ENCODE measurements around the gene SARS1.

Gene SARS1

GRCh38 chr1:109241841-109242345 is 28.2 kb downstream of the SARS1 start:
- H3K4me1 ChIP-seq (ENCODE audit: insufficient read depth, low read length) = no peaks in the 10 kb centered on the region
- no peak for DNase-seq
- H4K20me1 ChIP-seq (ENCODE audit: insufficient read depth, low read length) = peaks cover 2% of the 10 kb centered on the region; the same call in 1 of the 2 replicates
- no peaks in the 10 kb centered on the region for H3K9me3 ChIP-seq (ENCODE audit: insufficient read depth, low read length, severe bottlenecking)
- no peaks in the 10 kb centered on the region for H3K27me3 ChIP-seq (ENCODE audit: insufficient read depth, low read length, poor library complexity)
- no peak for ATAC-seq (ENCODE audit: insufficient read depth, low read depth)
- H3K27ac ChIP-seq (ENCODE audit: low read length) = no peak overlapping the region
- H3K4me3 ChIP-seq (ENCODE audit: low read depth in 1 of 2, low read length in 2 of 2) = no peak overlapping the region
- no peak overlapping the region for H2AFZ ChIP-seq (ENCODE audit: low read depth, low read length)
- TF ChIP-seq EZH2 (IDR thresholded peaks at IDR 0.05; ENCODE audit: borderline replicate concordance, low read depth, low read length, severe bottlenecking) = no peak
- TF ChIP-seq, protein P1, sequence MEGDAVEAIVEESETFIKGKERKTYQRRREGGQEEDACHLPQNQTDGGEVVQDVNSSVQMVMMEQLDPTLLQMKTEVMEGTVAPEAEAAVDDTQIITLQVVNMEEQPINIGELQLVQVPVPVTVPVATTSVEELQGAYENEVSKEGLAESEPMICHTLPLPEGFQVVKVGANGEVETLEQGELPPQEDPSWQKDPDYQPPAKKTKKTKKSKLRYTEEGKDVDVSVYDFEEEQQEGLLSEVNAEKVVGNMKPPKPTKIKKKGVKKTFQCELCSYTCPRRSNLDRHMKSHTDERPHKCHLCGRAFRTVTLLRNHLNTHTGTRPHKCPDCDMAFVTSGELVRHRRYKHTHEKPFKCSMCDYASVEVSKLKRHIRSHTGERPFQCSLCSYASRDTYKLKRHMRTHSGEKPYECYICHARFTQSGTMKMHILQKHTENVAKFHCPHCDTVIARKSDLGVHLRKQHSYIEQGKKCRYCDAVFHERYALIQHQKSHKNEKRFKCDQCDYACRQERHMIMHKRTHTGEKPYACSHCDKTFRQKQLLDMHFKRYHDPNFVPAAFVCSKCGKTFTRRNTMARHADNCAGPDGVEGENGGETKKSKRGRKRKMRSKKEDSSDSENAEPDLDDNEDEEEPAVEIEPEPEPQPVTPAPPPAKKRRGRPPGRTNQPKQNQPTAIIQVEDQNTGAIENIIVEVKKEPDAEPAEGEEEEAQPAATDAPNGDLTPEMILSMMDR (IDR thresholded peaks at IDR 0.05; ENCODE audit: borderline replicate concordance, extremely low read depth, low read length, poor library complexity, severe bottlenecking) = no peak
- H3K36me3 ChIP-seq (ENCODE audit: insufficient read depth, low read length) = peaks cover 29% of the 10 kb centered on the region
- no peak overlapping the region for H3K4me2 ChIP-seq (ENCODE audit: insufficient read depth, low read length)
- no peaks in the 10 kb centered on the region for H3K79me2 ChIP-seq (ENCODE audit: insufficient read depth, low read length)
- no peak overlapping the region for H3K9ac ChIP-seq (ENCODE audit: low read depth, low read length)

- Histone ChIP-seq H3K9me3 (ENCODE audit: insufficient read depth, low read length, severe bottlenecking) (no peaks in the 10 kb centered on the region), H3K79me2 (ENCODE audit: insufficient read depth, low read length) (no peaks in the 10 kb centered on the region), H3K4me1 (ENCODE audit: insufficient read depth, low read length) (no peaks in the 10 kb centered on the region), H3K4me3 (ENCODE audit: low read depth in 1 of 2, low read length in 2 of 2) (no peak overlapping the region), H3K27me3 (ENCODE audit: insufficient read depth, low read length, poor library complexity) (no peaks in the 10 kb centered on the region), H3K9ac (ENCODE audit: low read depth, low read length) (no peak overlapping the region), H3K36me3 (ENCODE audit: insufficient read depth, low read length) (peaks cover 24% of the 10 kb centered on the region), H3K4me2 (ENCODE audit: insufficient read depth, low read length) (no peak overlapping the region), H2AFZ (ENCODE audit: low read depth, low read length) (no peak overlapping the region), H3K27ac (ENCODE audit: low read length) (no peak overlapping the region), H4K20me1 (ENCODE audit: insufficient read depth, low read length) (peaks cover 2% of the 10 kb centered on the region; the same call in 1 of the 2 replicates)
- TF ChIP-seq EZH2 (IDR thresholded peaks at IDR 0.05; ENCODE audit: borderline replicate concordance, low read depth, low read length, severe bottlenecking) = no peak
- TF ChIP-seq, protein P1 (IDR thresholded peaks at IDR 0.05; ENCODE audit: borderline replicate concordance, extremely low read depth, low read length, poor library complexity, severe bottlenecking) = no peak
- ATAC-seq (ENCODE audit: insufficient read depth, low read depth) (no peak), DNase-seq (no peak)
Measured at GRCh38 chr1:109242387-109242786, 28.7 kb downstream of the SARS1 start.

DNA sequence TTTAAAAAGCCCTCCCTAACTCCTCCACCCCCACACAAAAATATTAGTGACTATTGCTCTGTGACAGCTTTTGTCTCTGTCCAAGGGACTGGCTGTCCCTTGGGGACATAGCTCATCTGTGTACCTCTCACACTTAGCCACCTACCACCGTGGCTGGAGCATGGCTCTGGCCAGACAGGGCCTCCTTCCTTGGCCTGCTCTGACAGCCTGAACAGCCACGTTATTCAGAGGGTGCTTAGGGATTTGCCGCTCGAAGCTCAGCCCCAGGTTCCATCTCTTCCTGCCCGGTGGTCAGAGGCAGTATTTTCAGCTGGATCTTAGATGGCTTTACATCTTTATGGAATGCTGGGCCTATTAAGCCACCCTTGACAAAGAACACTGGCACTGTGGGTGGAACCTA is 29.5 kb downstream of the SARS1 start:
- no peaks in the 10 kb centered on the region for H3K27me3 ChIP-seq (ENCODE audit: insufficient read depth, low read length, poor library complexity)
- H3K9ac ChIP-seq (ENCODE audit: low read depth, low read length) = no peak overlapping the region
- H3K9me3 ChIP-seq (ENCODE audit: insufficient read depth, low read length, severe bottlenecking) = no peaks in the 10 kb centered on the region
- ATAC-seq (ENCODE audit: insufficient read depth, low read depth) = no peak
- H3K4me1 ChIP-seq (ENCODE audit: insufficient read depth, low read length) = no peaks in the 10 kb centered on the region
- no peak overlapping the region for H2AFZ ChIP-seq (ENCODE audit: low read depth, low read length)
- no peaks in the 10 kb centered on the region for H3K79me2 ChIP-seq (ENCODE audit: insufficient read depth, low read length)
- H3K36me3 ChIP-seq (ENCODE audit: insufficient read depth, low read length) = peaks cover 16% of the 10 kb centered on the region; the same call in 1 of the 2 replicates
- no peak for DNase-seq
- no peak overlapping the region for H3K4me2 ChIP-seq (ENCODE audit: insufficient read depth, low read length)
- no peak overlapping the region for H3K4me3 ChIP-seq (ENCODE audit: low read depth in 1 of 2, low read length in 2 of 2)
- TF ChIP-seq EZH2 (IDR thresholded peaks at IDR 0.05; ENCODE audit: borderline replicate concordance, low read depth, low read length, severe bottlenecking) = no peak
- TF ChIP-seq, protein P1 (IDR thresholded peaks at IDR 0.05; ENCODE audit: borderline replicate concordance, extremely low read depth, low read length, poor library complexity, severe bottlenecking) = no peak
- peaks cover 2% of the 10 kb centered on the region; the same call in 1 of the 2 replicates for H4K20me1 ChIP-seq (ENCODE audit: insufficient read depth, low read length)
- no peak overlapping the region for H3K27ac ChIP-seq (ENCODE audit: low read length)

Measured in DND-41 (cell line).